Liver (tissue), 9 donors: ENCODE data around the gene GALNT10. TPM values are rescaled to one million over a fixed set of nuclear protein-coding genes. Genes with fewer than 3 reads are reported as not detected.

ENCODE experiments used
- DNase-seq: peaks from one replicate; pipeline ENCODE4 v3.0.0-alpha.2; 2017; ENCODE audit warnings: low spot score
- H3K27ac ChIP-seq, 2 donors: one replicate each; pipeline ENCODE4 v1.7.0; 2013; ENCODE audit warnings: inconsistent platforms in 2 of 2, low read length in 2 of 2, control low read depth in 1 of 2, low read depth in 1 of 2, mild to moderate bottlenecking in 1 of 2
- H3K27me3 ChIP-seq, 4 donors: one replicate each; pipeline versions ENCODE4 v1.6.1 to v1.7.0; 2013; ENCODE audit warnings: low read length in 3 of 4, inconsistent platforms in 1 of 4, mild to moderate bottlenecking in 1 of 4, moderate library complexity in 1 of 4; ENCODE audit not compliant: control insufficient read depth in 4 of 4, insufficient read depth in 4 of 4
- H3K36me3 ChIP-seq, 4 donors: one replicate each; pipeline versions ENCODE4 v1.6.1 to v1.7.0; 2013; ENCODE audit warnings: low read length in 3 of 4, mild to moderate bottlenecking in 3 of 4, low read depth in 1 of 4, moderate library complexity in 1 of 4; ENCODE audit not compliant: control insufficient read depth in 4 of 4, insufficient read depth in 3 of 4
- H3K4me1 ChIP-seq, 4 donors: one replicate each; pipeline versions ENCODE4 v1.6.1 to v1.7.0; 2013; ENCODE audit warnings: low read length in 3 of 4, mild to moderate bottlenecking in 3 of 4, moderate library complexity in 1 of 4; ENCODE audit not compliant: control insufficient read depth in 4 of 4, insufficient read depth in 4 of 4
- H3K4me3 ChIP-seq, 3 donors: one replicate each; pipeline versions ENCODE4 v1.6.1 to v1.7.0; 2013; ENCODE audit warnings: low read length in 3 of 3, control low read depth in 1 of 3, low read depth in 1 of 3, mild to moderate bottlenecking in 1 of 3
- H3K9ac ChIP-seq, 2 donors: one replicate each; pipeline ENCODE4 v1.7.0; 2013; ENCODE audit warnings: low read length in 2 of 2, mild to moderate bottlenecking in 2 of 2, moderate library complexity in 2 of 2, control low read depth in 1 of 2, low read depth in 1 of 2
- H3K9me3 ChIP-seq, 4 donors: one replicate each; pipeline versions ENCODE4 v1.6.1 to v1.7.0; 2013; ENCODE audit warnings: low read length in 3 of 4; ENCODE audit not compliant: control insufficient read depth in 4 of 4
- EGR1 ChIP-seq, 2 donors: IDR thresholded peaks; 2 replicates each; pipeline ENCODE4 v1.6.1; 2016 to 2018; ENCODE audit warnings: antibody characterized with exemption in 2 of 2, low read depth in 2 of 2
- FOXA1 ChIP-seq: IDR thresholded peaks from 2 replicates; pipeline ENCODE4 v1.6.1; 2016; ENCODE audit warnings: antibody characterized with exemption
- FOXA2 ChIP-seq: IDR thresholded peaks from 2 replicates; pipeline ENCODE4 v1.6.1; 2016; ENCODE audit warnings: antibody characterized with exemption
- GABPA ChIP-seq, 2 donors: IDR thresholded peaks in 1 of 2; conservative IDR thresholded peaks in 1 of 2; 2 replicates each; pipeline ENCODE4 v1.6.1; 2016; ENCODE audit warnings: antibody characterized with exemption in 2 of 2, mild to moderate bottlenecking in 1 of 2, moderate library complexity in 1 of 2
- HNF4A ChIP-seq, 2 donors: conservative IDR thresholded peaks; 2 replicates each; pipeline ENCODE4 v1.6.1; 2016; ENCODE audit warnings: antibody characterized with exemption in 2 of 2, mild to moderate bottlenecking in 2 of 2
- HNF4G ChIP-seq: IDR thresholded peaks from 2 replicates; pipeline ENCODE4 v1.6.1; 2016; ENCODE audit warnings: antibody characterized with exemption
- JUND ChIP-seq, 2 donors: IDR thresholded peaks; 2 replicates each; pipeline ENCODE4 v1.6.1; 2016; ENCODE audit warnings: antibody characterized with exemption in 2 of 2
- MAX ChIP-seq: IDR thresholded peaks from 2 replicates; pipeline ENCODE4 v1.6.1; 2016; ENCODE audit warnings: antibody characterized with exemption
- NR2F2 ChIP-seq: IDR thresholded peaks from 2 replicates; pipeline ENCODE4 v1.6.1; 2016; ENCODE audit warnings: antibody characterized with exemption
- RAD21 ChIP-seq, 2 donors: IDR thresholded peaks; 2 replicates each; pipeline ENCODE4 v1.6.1; 2016; ENCODE audit warnings: antibody characterized with exemption in 2 of 2, mild to moderate bottlenecking in 2 of 2
- RXRA ChIP-seq, 2 donors: IDR thresholded peaks; 2 replicates each; pipeline ENCODE4 v1.6.1; 2017 to 2018; ENCODE audit warnings: antibody characterized with exemption in 2 of 2, mild to moderate bottlenecking in 1 of 2
- SP1 ChIP-seq: IDR thresholded peaks from 2 replicates; pipeline ENCODE4 v1.6.1; 2018; ENCODE audit warnings: antibody characterized with exemption, mild to moderate bottlenecking
- TAF1 ChIP-seq: conservative IDR thresholded peaks from 2 replicates; pipeline ENCODE4 v1.6.1; 2016; ENCODE audit warnings: antibody characterized with exemption, mild to moderate bottlenecking
- YY1 ChIP-seq: IDR thresholded peaks from 2 replicates; pipeline ENCODE4 v1.6.1; 2016; ENCODE audit warnings: antibody characterized with exemption, mild to moderate bottlenecking
- WGBS: extraction: QIAGEN DNeasy Blood & Tissue Kit; methylation state at CpG from one replicate; pipeline ENCODE4 v1.1.7; 2013; 5-methylcytosine and 5-hydroxymethylcytosine counted together
- polyA plus RNA-seq, 2 donors: library from polyadenylated mRNA; stranded (reverse) in 1 of 2; unstranded in 1 of 2; fragments of 200-250 nt in 1 of 2; fragments of >200 nt in 1 of 2; fragmentation: Nextera tagmentation in 1 of 2; extraction: Ambion mirVana in 1 of 2; gene quantifications; one replicate each; pipeline versions ENCODE4 v1.2.1 to v1.2.3, GENCODE V29; 2013 to 2015
- total RNA-seq, 2 donors: library from RNA; depleted of rRNA; stranded (reverse); fragments of >200 nt; gene quantifications; one replicate each; pipeline ENCODE4 v1.2.3, GENCODE V29; 2014
- TF ChIP-seq, protein P1 (sequence below): IDR thresholded peaks from 2 replicates; pipeline ENCODE4 v1.6.1; 2016; ENCODE audit warnings: antibody characterized with exemption
- TF ChIP-seq, protein P2 (sequence below): fragments of 150-350 bp; IDR thresholded peaks from 2 replicates; pipeline ENCODE4 v1.5.1; 2017; ENCODE audit warnings: improper control_type of control experiment, low read depth, low read length; ENCODE audit not compliant: missing input control
- TF ChIP-seq, protein P3 (sequence below): IDR thresholded peaks from 2 replicates; pipeline ENCODE4 v1.6.1; 2016; ENCODE audit warnings: antibody characterized with exemption
- TF ChIP-seq, protein P4 (sequence below): IDR thresholded peaks from 2 replicates; pipeline ENCODE4 v1.6.1; 2016; ENCODE audit warnings: antibody characterized with exemption, mild to moderate bottlenecking
- donor health status: healthy.
- donor health status: healthy.
- donor health status: healthy.
- donor health status: healthy.
- donor health status: healthy.

GALNT10 gene
- total and polyA plus RNA-seq, 4 donors, result 1.1 to 17.8 (median 5.3) TPM

DNA sequence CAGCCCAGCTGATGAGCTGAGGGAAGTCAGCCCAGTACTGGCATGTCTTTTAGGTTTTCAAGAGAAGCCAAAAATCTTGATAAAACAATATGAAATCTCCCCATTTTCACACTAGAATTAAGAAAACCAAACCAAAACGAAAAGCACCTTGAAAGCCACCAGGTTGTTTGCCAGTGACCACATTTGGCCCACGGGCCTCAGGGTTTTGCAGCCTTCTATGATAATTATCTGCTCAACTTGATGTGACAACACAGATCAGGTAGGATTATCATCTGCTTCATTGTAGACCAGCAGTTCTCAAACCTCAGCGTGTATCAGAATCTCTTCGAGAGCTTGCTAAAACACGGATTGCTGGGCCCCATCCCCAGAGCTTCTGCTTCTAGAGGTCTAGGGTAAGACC, 101.4 kb downstream of the GALNT10 start:
- DNase-seq, result no peak
- no peak overlapping the region for H3K9ac ChIP-seq
- no peak for TF ChIP-seq FOXA2
- TF ChIP-seq NR2F2, result no peak
- no peak for TF ChIP-seq EGR1 (IDR thresholded peaks at IDR 0.05; ENCODE audit: low read depth in 2 of 2)
- TF ChIP-seq FOXA1, result no peak
- TF ChIP-seq, protein P1, sequence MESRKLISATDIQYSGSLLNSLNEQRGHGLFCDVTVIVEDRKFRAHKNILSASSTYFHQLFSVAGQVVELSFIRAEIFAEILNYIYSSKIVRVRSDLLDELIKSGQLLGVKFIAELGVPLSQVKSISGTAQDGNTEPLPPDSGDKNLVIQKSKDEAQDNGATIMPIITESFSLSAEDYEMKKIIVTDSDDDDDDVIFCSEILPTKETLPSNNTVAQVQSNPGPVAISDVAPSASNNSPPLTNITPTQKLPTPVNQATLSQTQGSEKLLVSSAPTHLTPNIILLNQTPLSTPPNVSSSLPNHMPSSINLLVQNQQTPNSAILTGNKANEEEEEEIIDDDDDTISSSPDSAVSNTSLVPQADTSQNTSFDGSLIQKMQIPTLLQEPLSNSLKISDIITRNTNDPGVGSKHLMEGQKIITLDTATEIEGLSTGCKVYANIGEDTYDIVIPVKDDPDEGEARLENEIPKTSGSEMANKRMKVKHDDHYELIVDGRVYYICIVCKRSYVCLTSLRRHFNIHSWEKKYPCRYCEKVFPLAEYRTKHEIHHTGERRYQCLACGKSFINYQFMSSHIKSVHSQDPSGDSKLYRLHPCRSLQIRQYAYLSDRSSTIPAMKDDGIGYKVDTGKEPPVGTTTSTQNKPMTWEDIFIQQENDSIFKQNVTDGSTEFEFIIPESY, result no peak
- TF ChIP-seq RAD21 (IDR thresholded peaks at IDR 0.05), result no peak
- no peak for TF ChIP-seq HNF4G
- TF ChIP-seq, protein P2, sequence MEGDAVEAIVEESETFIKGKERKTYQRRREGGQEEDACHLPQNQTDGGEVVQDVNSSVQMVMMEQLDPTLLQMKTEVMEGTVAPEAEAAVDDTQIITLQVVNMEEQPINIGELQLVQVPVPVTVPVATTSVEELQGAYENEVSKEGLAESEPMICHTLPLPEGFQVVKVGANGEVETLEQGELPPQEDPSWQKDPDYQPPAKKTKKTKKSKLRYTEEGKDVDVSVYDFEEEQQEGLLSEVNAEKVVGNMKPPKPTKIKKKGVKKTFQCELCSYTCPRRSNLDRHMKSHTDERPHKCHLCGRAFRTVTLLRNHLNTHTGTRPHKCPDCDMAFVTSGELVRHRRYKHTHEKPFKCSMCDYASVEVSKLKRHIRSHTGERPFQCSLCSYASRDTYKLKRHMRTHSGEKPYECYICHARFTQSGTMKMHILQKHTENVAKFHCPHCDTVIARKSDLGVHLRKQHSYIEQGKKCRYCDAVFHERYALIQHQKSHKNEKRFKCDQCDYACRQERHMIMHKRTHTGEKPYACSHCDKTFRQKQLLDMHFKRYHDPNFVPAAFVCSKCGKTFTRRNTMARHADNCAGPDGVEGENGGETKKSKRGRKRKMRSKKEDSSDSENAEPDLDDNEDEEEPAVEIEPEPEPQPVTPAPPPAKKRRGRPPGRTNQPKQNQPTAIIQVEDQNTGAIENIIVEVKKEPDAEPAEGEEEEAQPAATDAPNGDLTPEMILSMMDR, result no peak
- TF ChIP-seq, protein P3, sequence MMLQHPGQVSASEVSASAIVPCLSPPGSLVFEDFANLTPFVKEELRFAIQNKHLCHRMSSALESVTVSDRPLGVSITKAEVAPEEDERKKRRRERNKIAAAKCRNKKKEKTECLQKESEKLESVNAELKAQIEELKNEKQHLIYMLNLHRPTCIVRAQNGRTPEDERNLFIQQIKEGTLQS, result no peak
- TF ChIP-seq JUND (IDR thresholded peaks at IDR 0.05), result no peak
- no peak for TF ChIP-seq TAF1
- TF ChIP-seq GABPA (IDR thresholded peaks at IDR 0.05 in 1 of 2, conservative IDR thresholded peaks at IDR 0.05 in 1 of 2), result no peak
- TF ChIP-seq MAX, result no peak
- no peak for TF ChIP-seq YY1
- TF ChIP-seq, protein P4, sequence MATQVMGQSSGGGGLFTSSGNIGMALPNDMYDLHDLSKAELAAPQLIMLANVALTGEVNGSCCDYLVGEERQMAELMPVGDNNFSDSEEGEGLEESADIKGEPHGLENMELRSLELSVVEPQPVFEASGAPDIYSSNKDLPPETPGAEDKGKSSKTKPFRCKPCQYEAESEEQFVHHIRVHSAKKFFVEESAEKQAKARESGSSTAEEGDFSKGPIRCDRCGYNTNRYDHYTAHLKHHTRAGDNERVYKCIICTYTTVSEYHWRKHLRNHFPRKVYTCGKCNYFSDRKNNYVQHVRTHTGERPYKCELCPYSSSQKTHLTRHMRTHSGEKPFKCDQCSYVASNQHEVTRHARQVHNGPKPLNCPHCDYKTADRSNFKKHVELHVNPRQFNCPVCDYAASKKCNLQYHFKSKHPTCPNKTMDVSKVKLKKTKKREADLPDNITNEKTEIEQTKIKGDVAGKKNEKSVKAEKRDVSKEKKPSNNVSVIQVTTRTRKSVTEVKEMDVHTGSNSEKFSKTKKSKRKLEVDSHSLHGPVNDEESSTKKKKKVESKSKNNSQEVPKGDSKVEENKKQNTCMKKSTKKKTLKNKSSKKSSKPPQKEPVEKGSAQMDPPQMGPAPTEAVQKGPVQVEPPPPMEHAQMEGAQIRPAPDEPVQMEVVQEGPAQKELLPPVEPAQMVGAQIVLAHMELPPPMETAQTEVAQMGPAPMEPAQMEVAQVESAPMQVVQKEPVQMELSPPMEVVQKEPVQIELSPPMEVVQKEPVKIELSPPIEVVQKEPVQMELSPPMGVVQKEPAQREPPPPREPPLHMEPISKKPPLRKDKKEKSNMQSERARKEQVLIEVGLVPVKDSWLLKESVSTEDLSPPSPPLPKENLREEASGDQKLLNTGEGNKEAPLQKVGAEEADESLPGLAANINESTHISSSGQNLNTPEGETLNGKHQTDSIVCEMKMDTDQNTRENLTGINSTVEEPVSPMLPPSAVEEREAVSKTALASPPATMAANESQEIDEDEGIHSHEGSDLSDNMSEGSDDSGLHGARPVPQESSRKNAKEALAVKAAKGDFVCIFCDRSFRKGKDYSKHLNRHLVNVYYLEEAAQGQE, result no peak
- no peak for TF ChIP-seq HNF4A (conservative IDR thresholded peaks at IDR 0.05)
- no peak for TF ChIP-seq RXRA (IDR thresholded peaks at IDR 0.05)
- no peak for TF ChIP-seq SP1
- WGBS, result 93% methylated on average over 5 of the region's 5 CpGs
- H3K36me3 ChIP-seq, result no peaks in the 10 kb centered on the region
- H3K4me1 ChIP-seq, result peaks cover 0 to 6% (median 5%) of the 10 kb centered on the region in 4 donors
- no peaks in the 10 kb centered on the region for H3K9me3 ChIP-seq
- no peak overlapping the region for H3K4me3 ChIP-seq
- no peak overlapping the region for H3K27ac ChIP-seq
- no peaks in the 10 kb centered on the region for H3K27me3 ChIP-seq
